Suprapubic skin (tissue), 3 donors: ENCODE results near the gene SUN2.

Source experiments
- CTCF ChIP-seq, 2 donors: fragments of 200-600 bp in 1 of 2; fragments of 450-650 bp in 1 of 2; sonication (generic) in 1 of 2; IDR thresholded peaks; one replicate each; pipeline ENCODE4 v1.5.1; 2016 to 2019; ENCODE audit warnings: antibody characterized with exemption in 2 of 2, mild to moderate bottlenecking in 1 of 2, moderate library complexity in 1 of 2
- EP300 ChIP-seq: sonication (generic); formaldehyde crosslinking; IDR thresholded peaks from one replicate; pipeline ENCODE4 v1.6.1; 2017; ENCODE audit warnings: antibody characterized with exemption
- POLR2A ChIP-seq, 2 donors: fragments of 450-650 bp; IDR thresholded peaks; one replicate each; pipeline ENCODE4 v1.6.1; 2017; ENCODE audit warnings: antibody characterized with exemption in 2 of 2, mild to moderate bottlenecking in 2 of 2, moderate library complexity in 2 of 2

GRCh38 chr22:38713921-38714320 lies 41.9 kb downstream of the SUN2 start:
- TF ChIP-seq CTCF (IDR thresholded peaks at IDR 0.05) (no peak), EP300 (no peak), POLR2A (IDR thresholded peaks at IDR 0.05) (no peak)
